GM21360 (cell line): ENCODE data around the gene MT4.
A peak's percentile ranks its signal among the peaks of the same experiment; 100 is the strongest.

Source experiments
- ATAC-seq: cut with Tn5 transposase; IDR thresholded peaks from one replicate; pipeline ENCODE4 v1.9.1; 2021; ENCODE audit warnings: mild to moderate bottlenecking, moderate library complexity; ENCODE audit not compliant: unreplicated experiment

MT4 gene

GRCh38 chr16:56564793-56565477, at the start of gene MT4:
Gene MT4, plus strand, starts transcription at chr16:56565073. Its CDS starts 56 bp downstream, at chr16:56565129.
- ATAC-seq, result no peak

GRCh38 chr16:56515665-56516064, 49.2 kb upstream of the MT4 start:
- ATAC-seq, result no peak

- ATAC-seq, result no peak
These were observed 47.7 kb upstream of the MT4 start for GRCh38 chr16:56517206-56517605.

GRCh38 chr16:56518425-56518824, 46.4 kb upstream of the MT4 start:
- ATAC-seq, result no peak

GRCh38 chr16:56519459-56520250, 45.2 kb upstream of the MT4 start, which contains the start of gene BBS2:
Gene BBS2, minus strand, starts transcription at chr16:56520024. Its CDS starts 162 bp downstream, at chr16:56519862.
- peak; percentile 73 for ATAC-seq

GRCh38 chr16:56520251-56520577, 44.7 kb upstream of the MT4 start:
- ATAC-seq, result no peak

- no peak for ATAC-seq
These were observed 39.6 kb upstream of the MT4 start for GRCh38 chr16:56525236-56525635.

- no peak for ATAC-seq
These were observed 34.0 kb upstream of the MT4 start for GRCh38 chr16:56530872-56531271.

- no peak for ATAC-seq
These were observed 32.2 kb upstream of the MT4 start for GRCh38 chr16:56532714-56533113.

- ATAC-seq, result no peak
These were observed 30.0 kb upstream of the MT4 start for GRCh38 chr16:56534847-56535383.

GRCh38 chr16:56538331-56538730, 26.5 kb upstream of the MT4 start:
- no peak for ATAC-seq

GRCh38 chr16:56539656-56540055, 25.2 kb upstream of the MT4 start:
- no peak for ATAC-seq

GRCh38 chr16:56542039-56542438, 22.8 kb upstream of the MT4 start:
- no peak for ATAC-seq

GRCh38 chr16:56547120-56547948, 17.5 kb upstream of the MT4 start:
- no peak for ATAC-seq

- no peak for ATAC-seq
These were observed 16.8 kb upstream of the MT4 start for GRCh38 chr16:56547949-56548567.

GRCh38 chr16:56549161-56549560, 15.7 kb upstream of the MT4 start:
- no peak for ATAC-seq

- no peak for ATAC-seq
These were observed 15.0 kb upstream of the MT4 start for GRCh38 chr16:56549744-56550385.

GRCh38 chr16:56551796-56552738, 12.8 kb upstream of the MT4 start:
- no peak for ATAC-seq

- no peak for ATAC-seq
These were observed 10.4 kb upstream of the MT4 start for GRCh38 chr16:56554441-56554840.
